HUES6 (cell line): ENCODE results near the gene PTH1R.

ENCODE experiments used
- H3K27ac ChIP-seq: 2 replicates; pipeline ENCODE4 v1.7.0; 2013; ENCODE audit warnings: low read depth, mild to moderate bottlenecking, low read length, inconsistent platforms
- H3K27me3 ChIP-seq: 2 replicates; pipeline ENCODE4 v1.6.1; 2013; ENCODE audit warnings: low read length; ENCODE audit not compliant: control insufficient read depth, insufficient read depth
- H3K36me3 ChIP-seq: 2 replicates; pipeline ENCODE4 v1.6.1; 2013; ENCODE audit warnings: low read length; ENCODE audit not compliant: control insufficient read depth, insufficient read depth
- H3K4me1 ChIP-seq: 2 replicates; pipeline ENCODE4 v1.6.1; 2013; ENCODE audit warnings: low read length; ENCODE audit not compliant: control insufficient read depth, insufficient read depth
- H3K4me3 ChIP-seq: 2 replicates; pipeline ENCODE4 v1.5.1; 2013; ENCODE audit warnings: low read depth, low read length
- H3K9ac ChIP-seq: one replicate; pipeline ENCODE4 v1.6.1; 2013; ENCODE audit warnings: mild to moderate bottlenecking, low read length
- H3K9me3 ChIP-seq: 2 replicates; pipeline ENCODE4 v1.6.1; 2013; ENCODE audit warnings: low read depth, low read length; ENCODE audit not compliant: control insufficient read depth, insufficient read depth

PTH1R gene

GRCh38 chr3:46849686-46850467 lies 27.6 kb upstream of the PTH1R start:
- no peak overlapping the region for H3K9ac ChIP-seq
- H3K4me3 ChIP-seq, result no peak overlapping the region
- no peaks in the 10 kb centered on the region for H3K36me3 ChIP-seq
- H3K27me3 ChIP-seq, result peaks cover 6% of the 10 kb centered on the region; the same call in 1 of the 2 replicates
- H3K4me1 ChIP-seq, result peaks cover 23% of the 10 kb centered on the region
- H3K27ac ChIP-seq, result no peak overlapping the region
- no peaks in the 10 kb centered on the region for H3K9me3 ChIP-seq

- H3K9me3 ChIP-seq, result no peaks in the 10 kb centered on the region
- H3K27ac ChIP-seq, result no peak overlapping the region
- no peaks in the 10 kb centered on the region for H3K36me3 ChIP-seq
- no peak overlapping the region for H3K9ac ChIP-seq
- peaks cover 17% of the 10 kb centered on the region for H3K4me1 ChIP-seq
- H3K4me3 ChIP-seq, result no peak overlapping the region
- H3K27me3 ChIP-seq, result peaks cover 6% of the 10 kb centered on the region; the same call in 1 of the 2 replicates
These were observed 27.1 kb upstream of the PTH1R start for GRCh38 chr3:46850468-46850779.

GRCh38 chr3:46851364-46852333 lies 25.9 kb upstream of the PTH1R start:
- Histone ChIP-seq H3K4me1 (peaks cover 10% of the 10 kb centered on the region), H3K9ac (no peak overlapping the region), H3K4me3 (no peak overlapping the region), H3K9me3 (no peaks in the 10 kb centered on the region), H3K36me3 (no peaks in the 10 kb centered on the region), H3K27ac (no peak overlapping the region), H3K27me3 (peaks cover under 1% of the 10 kb centered on the region; the same call in 1 of the 2 replicates)

- Histone ChIP-seq H3K9ac (no peak overlapping the region), H3K27ac (no peak overlapping the region), H3K36me3 (no peaks in the 10 kb centered on the region), H3K27me3 (no peaks in the 10 kb centered on the region), H3K4me3 (no peak overlapping the region), H3K9me3 (no peaks in the 10 kb centered on the region), H3K4me1 (peaks cover 10% of the 10 kb centered on the region)
These were observed 25.2 kb upstream of the PTH1R start for GRCh38 chr3:46852334-46852720.

- no peak overlapping the region for H3K27ac ChIP-seq
- no peaks in the 10 kb centered on the region for H3K9me3 ChIP-seq
- no peak overlapping the region for H3K9ac ChIP-seq
- H3K27me3 ChIP-seq, result peaks cover 4% of the 10 kb centered on the region; the same call in 1 of the 2 replicates
- no peak overlapping the region for H3K4me3 ChIP-seq
- H3K36me3 ChIP-seq, result no peaks in the 10 kb centered on the region
- H3K4me1 ChIP-seq, result peaks cover 9% of the 10 kb centered on the region
These were observed 24.6 kb upstream of the PTH1R start for GRCh38 chr3:46852839-46853355.

GRCh38 chr3:46853441-46854415 lies 23.8 kb upstream of the PTH1R start:
- Histone ChIP-seq H3K9ac (no peak overlapping the region), H3K36me3 (no peaks in the 10 kb centered on the region), H3K4me3 (no peak overlapping the region), H3K9me3 (no peaks in the 10 kb centered on the region), H3K27ac (no peak overlapping the region), H3K4me1 (peaks cover 5% of the 10 kb centered on the region; the same call in 1 of the 2 replicates), H3K27me3 (peaks cover 9% of the 10 kb centered on the region; the same call in 1 of the 2 replicates)

GRCh38 chr3:46854555-46854991 lies 22.9 kb upstream of the PTH1R start:
- H3K9ac ChIP-seq, result no peak overlapping the region
- H3K4me1 ChIP-seq, result no peaks in the 10 kb centered on the region; the same call in 1 of the 2 replicates
- H3K36me3 ChIP-seq, result no peaks in the 10 kb centered on the region
- H3K4me3 ChIP-seq, result no peak overlapping the region
- no peak overlapping the region for H3K27ac ChIP-seq
- H3K27me3 ChIP-seq, result peaks cover 9% of the 10 kb centered on the region; the same call in 1 of the 2 replicates
- H3K9me3 ChIP-seq, result no peaks in the 10 kb centered on the region

GRCh38 chr3:46856576-46857471 lies 20.7 kb upstream of the PTH1R start:
- H3K9ac ChIP-seq, result no peak overlapping the region
- no peaks in the 10 kb centered on the region for H3K9me3 ChIP-seq
- no peak overlapping the region for H3K27ac ChIP-seq
- no peaks in the 10 kb centered on the region; the same call in 1 of the 2 replicates for H3K4me1 ChIP-seq
- H3K27me3 ChIP-seq, result peaks cover 9% of the 10 kb centered on the region; the same call in 1 of the 2 replicates
- no peak overlapping the region for H3K4me3 ChIP-seq
- no peaks in the 10 kb centered on the region for H3K36me3 ChIP-seq

GRCh38 chr3:46857485-46858341 lies 19.8 kb upstream of the PTH1R start:
- no peak overlapping the region for H3K27ac ChIP-seq
- H3K9me3 ChIP-seq, result no peaks in the 10 kb centered on the region
- peaks cover 9% of the 10 kb centered on the region; the same call in 1 of the 2 replicates for H3K27me3 ChIP-seq
- H3K4me1 ChIP-seq, result no peaks in the 10 kb centered on the region; the same call in 1 of the 2 replicates
- H3K4me3 ChIP-seq, result no peak overlapping the region
- no peak overlapping the region for H3K9ac ChIP-seq
- no peaks in the 10 kb centered on the region for H3K36me3 ChIP-seq
